Activated T-cell treated with anti-CD3 and anti-CD28 coated beads, Interleukin-2, amount 50 U/mL, for 48 hours (primary cell): ENCODE data around the gene HMGB4.

Experiments
- DNase-seq, 2 experiments: peaks; one replicate each; pipeline ENCODE4 v3.0.0-alpha.2; 2020

The HMGB4 gene, protein sequence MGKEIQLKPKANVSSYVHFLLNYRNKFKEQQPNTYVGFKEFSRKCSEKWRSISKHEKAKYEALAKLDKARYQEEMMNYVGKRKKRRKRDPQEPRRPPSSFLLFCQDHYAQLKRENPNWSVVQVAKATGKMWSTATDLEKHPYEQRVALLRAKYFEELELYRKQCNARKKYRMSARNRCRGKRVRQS

DNA sequence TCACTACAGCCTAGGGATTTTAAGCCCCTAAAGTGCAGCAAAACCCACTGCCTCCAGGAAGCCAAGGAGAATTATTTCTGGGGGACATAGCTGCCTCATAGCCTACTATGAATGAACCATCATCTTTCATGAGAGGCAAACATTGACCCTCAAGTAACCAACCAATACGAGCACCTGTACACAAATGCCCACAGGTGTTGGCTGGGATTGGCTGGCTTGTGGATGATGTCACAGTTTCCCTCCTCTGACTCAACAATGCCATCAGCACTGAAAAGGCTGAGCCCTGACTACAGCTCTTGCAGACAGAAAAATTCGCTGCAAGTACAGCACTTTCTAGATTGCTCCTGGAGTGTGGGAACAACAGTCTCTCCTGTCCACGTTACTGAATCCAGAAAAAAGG, at the start of gene HMGB4:
TSS of gene HMGB4 (plus strand) at position 301 of the 400 bp plus-strand sequence. CDS start 113 bp downstream, outside the sequence.
- DNase-seq: no peak

DNA sequence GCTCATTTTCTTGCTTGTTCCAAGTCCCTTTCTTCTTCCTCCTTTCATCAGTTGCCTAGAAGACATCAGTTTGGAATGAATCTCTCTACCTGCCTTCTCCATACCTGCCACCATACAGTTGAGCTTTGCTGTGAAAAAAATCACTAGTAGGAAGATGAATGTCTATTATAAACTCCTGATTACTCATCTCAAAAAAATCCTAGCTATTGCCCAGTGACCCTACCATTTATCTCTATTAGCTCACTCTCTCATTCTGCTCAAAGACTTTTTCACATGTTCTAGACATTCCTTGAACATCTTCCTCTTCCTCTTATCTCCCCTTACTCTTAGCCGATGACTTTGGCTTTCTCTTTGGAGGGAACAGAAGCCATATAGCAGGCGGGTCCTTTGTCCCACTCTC, 49.7 kb upstream of the HMGB4 start:
- DNase-seq: no peak

DNA sequence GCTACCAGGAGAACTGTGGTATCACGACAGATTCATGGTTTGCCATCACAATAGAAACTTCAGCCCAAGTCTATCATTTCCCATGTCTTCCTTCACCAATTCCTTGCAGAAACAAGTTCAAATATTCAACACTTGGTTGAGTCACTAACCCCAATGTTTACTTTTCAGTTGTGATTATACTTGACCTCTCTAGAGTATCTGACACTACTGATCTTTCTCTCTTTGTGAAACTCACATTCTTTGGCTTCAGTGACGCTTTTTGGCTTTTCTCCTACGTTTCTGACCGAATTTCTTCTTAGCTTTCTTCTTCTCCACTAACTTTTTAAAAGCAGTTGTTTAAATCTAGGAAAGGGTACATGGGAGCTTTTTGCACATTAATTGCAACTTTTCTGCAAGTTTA, 48.8 kb upstream of the HMGB4 start:
- no peak for DNase-seq

DNA sequence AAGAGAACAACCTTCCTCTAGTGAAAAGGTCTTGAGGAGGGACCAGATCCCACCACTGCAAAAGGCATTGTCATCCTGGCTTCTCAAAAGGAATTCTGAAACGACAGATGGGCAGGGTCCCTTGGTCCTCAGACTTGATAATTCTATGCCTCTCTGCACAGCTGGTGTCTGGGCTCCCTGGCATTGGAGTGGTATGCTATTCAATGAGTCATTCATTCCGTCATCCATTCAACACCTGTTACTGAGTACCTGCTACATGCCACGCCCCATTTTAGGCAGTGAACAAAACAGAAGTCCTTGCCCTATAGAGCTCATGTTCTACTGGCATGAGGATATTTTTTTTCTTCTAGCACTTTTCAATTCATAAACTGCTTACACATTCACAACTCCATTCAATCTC, 45.8 kb upstream of the HMGB4 start:
- no peak for DNase-seq

DNA sequence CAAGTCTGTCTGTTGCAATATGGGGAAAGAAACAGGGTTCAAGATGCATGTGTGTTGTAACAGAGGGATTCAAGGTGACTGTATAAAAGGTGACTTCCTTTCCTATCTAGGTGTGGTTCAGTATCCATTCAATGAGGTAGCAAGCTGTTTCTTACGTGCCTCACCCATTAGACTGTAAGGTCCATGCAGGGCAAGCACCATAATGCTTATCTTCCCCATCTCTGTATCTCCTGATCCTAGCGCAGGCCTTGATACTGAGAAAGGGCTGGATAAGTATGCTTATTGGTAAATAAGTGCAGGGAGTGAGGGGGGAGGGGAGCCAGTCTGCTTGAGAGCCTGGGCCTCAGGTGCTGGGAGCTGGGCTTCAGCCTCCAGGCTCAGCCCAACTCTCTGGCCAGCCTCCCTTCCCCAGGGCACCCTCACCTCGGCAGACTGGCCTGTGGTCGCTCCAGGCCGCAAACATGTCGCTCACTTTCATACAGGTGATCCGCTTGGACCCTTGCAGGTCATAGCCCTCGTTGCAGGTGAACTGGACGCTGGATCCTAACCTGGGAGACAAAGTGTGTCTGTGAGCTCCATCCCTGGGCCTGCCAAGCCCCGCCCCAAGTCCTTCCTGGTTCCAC, 44.5 kb upstream of the HMGB4 start:
- no peak for DNase-seq

DNA sequence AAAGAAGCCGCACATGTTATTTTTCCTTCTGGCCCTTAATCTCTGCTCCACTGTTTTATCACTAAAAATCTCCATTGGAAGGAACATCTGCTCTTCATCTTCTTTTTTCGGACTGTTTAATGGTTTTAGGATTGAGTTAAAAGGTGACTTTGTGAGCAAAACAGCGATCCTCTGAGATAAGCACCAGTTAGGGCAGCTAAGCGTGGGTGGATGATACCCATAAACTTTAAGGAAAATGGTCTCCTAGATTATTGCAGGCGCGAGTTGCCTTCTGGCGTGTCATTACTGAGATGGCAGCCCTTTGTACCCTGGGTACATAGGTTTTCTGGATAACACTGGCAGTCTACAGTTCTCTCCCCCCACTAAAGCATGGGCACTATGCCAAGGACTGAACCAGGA, 44.0 kb upstream of the HMGB4 start:
- DNase-seq: no peak

DNA sequence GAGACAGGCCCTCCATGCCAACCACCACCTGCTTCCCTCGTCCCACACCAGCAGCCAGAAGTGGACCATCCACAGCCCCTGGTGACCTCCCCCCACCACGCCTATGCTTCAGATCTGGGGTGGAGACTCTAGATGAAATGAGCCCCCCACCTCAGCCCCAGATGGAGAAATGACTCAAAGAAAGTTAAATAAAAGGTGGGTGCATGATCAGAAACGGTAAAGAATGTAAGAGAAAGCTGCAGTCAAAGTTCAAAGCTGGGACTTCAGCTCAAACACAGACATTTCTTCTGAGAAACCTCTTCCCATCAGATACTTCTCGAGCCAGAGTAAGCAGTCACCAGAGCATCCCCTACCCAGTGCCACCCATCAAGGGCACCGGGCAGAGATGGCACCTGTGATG, 43.1 kb upstream of the HMGB4 start:
- DNase-seq: no peak

DNA sequence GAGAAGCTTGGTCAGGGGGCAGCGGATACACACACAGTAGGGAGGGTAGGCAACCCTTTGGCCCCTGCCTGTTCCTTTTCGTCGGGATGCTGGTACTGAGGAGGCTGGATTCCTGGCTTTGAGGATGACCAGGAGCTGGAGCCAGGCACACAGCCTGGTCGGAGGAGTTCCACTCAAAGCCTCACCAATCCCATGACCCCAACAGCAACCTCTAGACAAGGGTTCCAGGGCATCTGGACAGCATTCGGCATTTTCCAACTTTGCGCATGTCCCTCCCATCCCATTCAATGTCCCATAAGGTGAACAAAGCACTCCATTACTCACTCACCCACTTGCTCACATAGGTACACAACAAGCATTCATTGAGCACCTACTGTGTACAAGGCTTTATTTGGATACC, 42.6 kb upstream of the HMGB4 start:
- DNase-seq: no peak

DNA sequence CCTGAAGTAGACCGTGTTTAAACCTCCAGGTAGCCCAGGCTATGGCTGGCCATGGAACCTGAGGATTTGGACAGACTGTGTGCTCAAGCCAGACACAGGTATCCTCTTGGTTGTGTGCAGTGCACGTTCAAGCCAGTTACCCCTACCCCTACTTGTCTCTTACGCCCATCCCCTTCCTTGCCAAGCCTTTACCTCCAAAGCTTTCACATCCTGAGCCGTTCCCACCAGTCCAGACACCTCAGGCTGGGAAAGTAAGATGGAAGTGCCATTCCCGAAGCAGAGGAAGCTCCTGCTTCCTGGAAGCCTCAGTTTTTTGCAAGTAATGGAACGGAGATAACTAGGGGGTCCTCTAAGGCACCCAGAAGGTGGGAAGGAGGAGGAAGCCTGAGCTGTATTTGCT, 41.5 kb upstream of the HMGB4 start:
- DNase-seq: no peak

DNA sequence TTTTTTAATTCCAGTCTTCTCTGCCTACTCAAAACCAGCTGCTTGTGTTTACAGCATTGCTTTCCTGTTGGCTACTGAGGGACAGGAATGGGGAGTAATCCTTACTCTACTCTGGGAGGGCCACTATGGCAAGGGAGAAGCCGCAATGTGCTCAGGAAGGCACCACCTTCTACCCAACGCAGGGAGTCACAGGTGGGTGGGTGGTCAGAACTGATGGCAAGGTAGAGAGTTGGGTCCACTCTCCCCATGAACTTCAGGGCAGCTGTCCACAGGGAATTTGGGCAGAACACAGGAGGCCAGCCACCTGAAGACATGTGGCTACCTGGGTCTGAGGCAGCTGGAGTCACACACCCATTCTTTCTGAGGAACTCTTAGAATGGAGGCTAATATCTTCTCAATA, 40.5 kb upstream of the HMGB4 start:
- DNase-seq: no peak

DNA sequence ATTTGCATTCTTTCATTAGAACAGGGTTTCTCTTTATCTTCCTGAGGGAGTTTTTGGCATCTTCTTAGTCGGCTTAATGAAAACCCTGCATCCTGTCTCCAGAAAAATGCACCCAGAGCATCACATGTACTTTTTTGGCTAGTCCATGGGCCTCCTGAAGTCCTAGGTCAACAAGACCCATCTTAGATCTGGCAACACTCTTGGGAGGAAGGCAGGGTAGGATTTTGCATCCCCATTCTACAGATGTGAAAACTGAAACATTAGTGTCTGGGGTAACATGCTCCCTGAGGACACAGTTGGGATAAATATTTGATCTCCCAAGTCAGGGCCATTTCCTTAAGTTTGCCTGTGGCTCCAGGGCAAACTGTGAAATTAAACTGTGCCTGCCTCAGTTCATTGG, 40.0 kb upstream of the HMGB4 start:
- no peak for DNase-seq

DNA sequence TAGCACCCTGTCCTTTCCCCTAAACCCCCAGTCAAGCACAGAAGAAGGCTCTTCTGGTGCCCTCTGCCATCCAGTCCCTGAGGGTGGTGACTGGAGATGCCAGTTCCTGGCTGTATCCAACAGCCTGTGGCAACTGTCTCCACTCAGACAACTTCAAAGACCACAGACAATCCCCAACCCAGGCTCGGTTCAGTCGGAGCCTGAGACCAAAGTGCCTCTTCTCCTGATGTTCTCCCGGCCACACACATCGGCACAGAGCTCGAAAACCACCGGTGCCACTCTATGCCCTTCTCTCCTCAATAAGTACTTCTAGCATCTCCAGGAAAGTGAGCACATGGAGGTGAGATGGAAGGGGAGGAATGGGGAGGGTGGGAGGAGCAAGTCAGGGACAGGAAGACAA, 39.6 kb upstream of the HMGB4 start:
- DNase-seq: no peak

DNA sequence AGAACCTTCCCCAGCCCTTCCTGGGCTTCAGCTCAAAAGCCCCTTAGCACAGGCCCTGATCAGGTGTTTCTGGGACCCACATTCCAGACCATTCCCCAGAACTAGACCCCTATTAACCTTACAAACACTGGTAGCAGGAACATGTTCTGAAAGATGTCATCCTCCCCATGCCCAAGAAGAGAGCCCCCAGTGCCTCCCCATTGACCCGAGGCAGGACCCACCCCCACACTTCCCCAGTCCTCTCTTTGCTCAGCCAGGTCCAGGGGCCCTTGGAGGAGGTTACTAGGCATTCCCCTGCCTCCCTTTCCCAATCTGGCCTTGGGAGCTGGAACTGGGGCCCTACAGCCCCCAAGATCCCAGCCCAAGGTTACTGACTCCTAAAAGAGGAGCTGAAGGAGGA, 38.9 kb upstream of the HMGB4 start:
- no peak for DNase-seq

DNA sequence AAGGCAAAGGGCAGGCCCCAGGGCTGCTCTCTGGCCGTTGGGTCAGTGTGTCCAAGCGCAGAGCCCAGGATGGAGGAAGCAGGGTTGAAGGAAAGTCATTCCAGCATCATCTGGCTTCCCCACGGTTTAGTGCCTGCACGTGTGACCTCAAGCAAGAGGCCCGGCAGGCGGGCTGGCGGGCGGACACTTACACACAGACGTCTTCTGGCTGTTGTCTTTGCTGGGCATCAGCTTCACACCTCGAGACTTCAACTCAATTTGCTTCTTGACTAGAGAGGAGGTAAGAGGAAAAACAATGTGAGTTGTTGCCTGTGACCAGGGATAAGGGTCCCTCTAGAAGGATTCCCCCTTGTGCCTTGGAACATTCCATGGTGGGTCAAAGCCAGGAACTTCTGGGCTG, 38.4 kb upstream of the HMGB4 start:
- DNase-seq: no peak

DNA sequence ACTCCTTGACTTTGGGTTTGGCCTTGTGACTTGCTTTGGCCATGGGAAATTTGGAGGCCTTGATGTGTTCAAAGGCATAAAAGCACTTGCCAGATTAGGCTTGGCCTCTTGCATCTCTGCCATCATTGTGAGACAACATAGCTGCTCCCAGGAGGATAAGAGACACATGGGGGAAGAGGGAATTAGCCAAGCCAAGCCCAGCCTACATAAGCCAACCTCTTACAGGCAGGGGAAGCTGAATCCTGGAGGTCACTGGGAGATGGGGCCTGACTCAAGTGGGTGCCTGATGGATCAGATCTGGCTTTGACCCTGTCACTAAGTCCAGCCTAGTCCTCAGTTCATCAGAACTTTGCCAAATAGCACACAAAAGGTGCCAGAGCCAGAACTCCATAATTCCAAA, 37.6 kb upstream of the HMGB4 start:
- DNase-seq: no peak

DNA sequence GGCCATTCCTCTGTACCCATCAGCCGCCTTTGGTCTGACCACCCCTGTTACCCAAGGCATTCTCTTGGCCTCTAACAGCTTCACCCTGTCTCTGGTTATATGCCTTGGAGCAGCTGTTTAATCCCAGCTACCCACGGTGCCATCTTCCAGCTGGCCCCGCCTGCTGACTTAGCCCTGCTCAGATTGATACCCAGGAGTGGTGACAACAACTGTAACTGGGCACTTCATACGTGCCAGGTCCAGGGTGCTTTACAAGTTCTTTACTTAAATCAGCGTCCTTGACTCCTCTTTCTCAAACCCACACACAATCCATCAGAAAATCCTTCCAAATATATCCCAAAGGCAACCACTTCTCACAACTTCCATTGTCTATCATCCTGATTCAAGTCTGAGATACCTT, 37.2 kb upstream of the HMGB4 start:
- DNase-seq: no peak

DNA sequence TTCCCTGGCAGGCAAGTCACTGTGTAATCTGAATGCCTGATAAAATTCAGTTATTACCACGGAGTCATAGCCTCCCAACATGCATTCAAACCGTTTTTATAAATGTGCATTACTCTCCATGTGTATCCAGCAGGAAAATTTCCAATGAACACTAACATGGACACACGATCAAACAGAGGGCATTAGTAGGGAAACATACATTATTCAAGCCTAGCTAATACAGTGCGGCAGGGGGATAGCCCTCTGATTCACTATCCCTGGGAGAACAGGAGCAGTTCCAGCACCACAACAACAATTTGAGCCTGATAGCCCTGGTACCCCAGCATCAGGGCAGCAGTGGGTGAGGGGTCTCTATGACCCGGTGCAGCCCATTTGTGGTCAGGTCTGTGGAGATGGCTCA, 35.8 kb upstream of the HMGB4 start:
- no peak for DNase-seq

DNA sequence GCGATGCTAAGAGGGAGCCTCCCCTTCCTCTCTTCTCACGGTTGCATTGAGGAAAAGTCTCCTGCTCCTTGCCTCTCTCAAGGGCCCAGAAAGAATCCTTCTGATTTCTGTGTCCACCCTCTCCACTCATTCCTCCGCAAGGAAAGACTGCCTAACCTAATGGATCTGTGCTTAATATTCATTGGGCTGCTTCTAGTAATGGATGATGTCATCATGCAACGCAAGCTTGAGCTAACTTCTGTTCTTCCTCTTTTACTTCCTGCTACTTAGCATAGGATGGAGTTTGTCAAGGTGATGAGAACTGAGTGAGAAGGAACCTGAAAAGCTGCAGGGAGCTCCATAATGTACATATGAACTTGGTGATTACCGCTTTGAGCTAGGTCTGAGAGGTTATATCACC, 35.2 kb upstream of the HMGB4 start:
- DNase-seq: no peak

DNA sequence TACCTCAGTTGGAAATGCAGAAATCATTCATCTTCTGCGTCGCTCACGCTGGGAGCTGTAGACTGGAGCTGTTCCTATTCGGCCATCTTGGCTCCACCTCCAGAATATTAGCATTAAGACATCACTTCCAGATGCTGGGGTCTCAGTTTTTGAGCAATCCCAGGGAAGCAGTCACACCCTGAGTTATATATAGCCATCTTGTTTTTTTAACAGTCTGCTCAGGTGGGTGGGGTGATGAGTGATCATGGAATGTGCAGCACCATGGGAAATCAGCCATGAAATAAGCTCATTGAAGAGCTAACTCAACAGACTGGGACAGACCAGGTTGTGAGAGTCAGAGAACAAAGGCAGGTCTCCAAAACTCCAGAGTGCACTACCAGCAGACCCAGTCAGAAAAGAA, 27.0 kb upstream of the HMGB4 start:
- no peak for DNase-seq

DNA sequence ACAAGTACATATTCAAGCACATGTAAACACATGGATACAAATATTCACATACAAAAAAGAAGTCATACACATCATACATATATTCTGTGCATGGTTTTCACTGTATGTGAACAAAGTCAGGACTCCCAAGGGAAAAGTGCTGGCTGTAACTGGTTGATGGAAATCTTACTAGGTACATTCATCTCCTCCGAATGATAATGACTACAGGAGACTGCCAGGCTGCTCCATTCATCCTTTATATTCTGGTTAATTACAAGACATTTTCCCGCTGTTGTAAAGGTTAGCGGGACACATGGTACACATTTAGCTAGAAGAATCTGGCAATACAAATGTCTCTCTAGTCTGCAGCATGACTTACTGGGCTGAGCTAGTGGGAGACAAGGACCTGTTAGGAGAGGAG, 26.2 kb upstream of the HMGB4 start:
- no peak for DNase-seq

DNA sequence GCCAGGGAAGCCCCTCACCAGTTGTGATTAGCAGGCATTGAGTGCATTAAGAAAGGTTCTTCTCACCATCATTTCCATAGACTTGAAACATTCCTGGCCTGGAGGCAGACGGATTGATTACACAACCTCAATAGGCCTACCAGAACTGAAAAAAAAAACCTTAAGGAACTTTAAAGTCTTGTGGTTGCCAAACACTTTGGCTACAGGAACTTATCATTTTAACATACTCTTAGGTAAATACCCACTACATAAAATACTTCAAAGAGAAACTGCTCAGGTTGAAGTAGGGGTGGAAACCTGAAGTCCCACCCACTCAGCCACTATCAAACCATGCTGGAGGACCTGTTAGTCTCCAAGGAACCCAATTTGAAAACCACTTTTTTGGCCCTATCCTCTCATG, 22.4 kb upstream of the HMGB4 start:
- no peak for DNase-seq

DNA sequence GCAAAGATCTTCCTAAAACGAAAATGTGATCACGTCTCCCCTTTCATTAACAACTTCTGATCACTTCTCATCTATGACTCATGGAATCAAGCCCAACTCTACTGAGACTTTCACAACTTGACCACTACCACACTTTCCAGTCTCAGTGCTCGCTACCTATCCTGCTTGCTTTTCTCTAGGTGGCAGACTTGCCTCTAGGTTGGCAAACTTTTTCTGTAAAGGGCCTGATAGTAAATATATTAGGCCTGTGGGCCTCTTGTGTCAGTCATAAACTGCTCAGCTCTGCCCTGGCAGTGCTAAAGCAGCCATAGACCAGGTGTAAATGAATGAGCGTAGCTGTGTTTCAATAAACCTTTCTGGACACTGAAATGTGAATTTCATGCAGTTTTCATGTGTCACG, 21.5 kb upstream of the HMGB4 start:
- no peak for DNase-seq

DNA sequence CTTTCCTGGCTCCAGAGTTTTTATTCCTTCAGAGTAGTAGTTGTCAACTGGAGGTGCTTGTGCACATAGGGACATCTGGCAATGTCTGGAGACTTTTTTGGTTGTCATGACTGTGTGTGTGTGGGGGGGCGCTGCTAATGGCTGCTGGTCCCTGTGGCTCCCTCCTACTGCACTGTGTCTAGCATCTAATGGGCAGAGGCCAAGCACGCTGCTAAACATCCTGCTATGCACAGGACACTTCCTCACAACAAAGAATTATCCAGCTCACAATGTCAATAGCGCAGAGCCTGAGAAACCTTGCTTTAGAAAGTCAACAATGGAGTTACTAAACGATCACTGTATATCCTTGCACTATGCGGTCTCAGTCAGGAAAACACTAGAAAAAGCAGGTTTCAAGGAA, 19.7 kb upstream of the HMGB4 start:
- DNase-seq: no peak

DNA sequence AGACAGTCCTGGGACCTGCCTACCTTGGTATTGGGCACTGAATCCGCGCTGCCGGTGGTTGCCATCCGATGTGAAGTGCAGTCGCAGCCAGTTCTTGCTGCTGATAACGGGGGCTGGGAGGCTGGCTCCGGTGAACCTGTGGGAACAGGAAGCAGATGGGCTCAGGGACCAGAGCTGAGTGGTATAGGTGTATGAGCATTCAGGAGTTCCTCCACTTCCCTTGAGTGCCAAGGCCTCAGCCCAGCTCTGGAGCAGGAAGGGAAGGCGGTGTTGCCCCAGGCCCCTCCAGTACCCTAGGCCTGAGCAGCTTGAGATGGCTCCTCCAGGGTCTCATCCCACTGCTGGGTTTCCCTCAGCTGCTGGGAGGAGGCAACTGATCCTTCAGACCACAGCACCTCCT, 17.0 kb upstream of the HMGB4 start:
- DNase-seq: no peak

DNA sequence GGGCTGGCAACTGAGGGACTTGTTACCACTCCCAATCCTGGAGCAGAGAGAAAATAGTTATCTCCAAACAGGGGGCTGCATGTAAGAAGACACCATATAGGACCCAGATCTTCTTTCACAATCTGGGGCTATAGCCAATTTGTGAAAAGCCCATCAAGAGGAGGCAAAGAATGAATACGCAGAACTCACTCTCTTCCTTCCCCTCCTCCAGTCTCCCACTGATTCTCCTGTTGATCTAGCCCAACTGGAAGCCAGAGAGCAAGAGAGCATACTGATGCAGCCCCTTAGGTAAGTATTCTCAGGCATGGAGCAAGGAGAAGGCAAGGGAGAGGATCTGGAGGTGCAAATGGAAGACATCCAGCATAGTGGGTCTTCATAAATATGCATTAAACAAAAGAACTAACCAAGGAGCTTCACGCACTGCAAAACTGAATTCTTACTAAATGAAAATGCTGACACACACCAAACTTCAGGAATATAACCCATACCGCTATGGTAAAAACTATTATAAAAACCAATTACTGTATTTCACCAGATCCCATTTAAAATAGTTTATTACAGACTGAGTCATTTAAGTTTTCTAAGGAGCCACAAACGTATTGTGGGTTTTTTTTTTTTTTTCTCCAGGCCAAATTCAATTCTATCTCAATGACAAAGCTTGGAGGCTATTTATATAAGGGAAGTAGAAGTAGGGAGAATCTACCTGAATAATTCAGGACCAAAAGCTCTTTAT, 15.5 kb upstream of the HMGB4 start:
- no peak for DNase-seq
